ENCODE measurements around the gene NAT16. TPM values are rescaled to one million over a fixed set of nuclear protein-coding genes. Genes with fewer than 3 reads are reported as not detected.

NAT16 gene
- polyA plus RNA-seq, 1 experiment: 0.02 TPM

DNA sequence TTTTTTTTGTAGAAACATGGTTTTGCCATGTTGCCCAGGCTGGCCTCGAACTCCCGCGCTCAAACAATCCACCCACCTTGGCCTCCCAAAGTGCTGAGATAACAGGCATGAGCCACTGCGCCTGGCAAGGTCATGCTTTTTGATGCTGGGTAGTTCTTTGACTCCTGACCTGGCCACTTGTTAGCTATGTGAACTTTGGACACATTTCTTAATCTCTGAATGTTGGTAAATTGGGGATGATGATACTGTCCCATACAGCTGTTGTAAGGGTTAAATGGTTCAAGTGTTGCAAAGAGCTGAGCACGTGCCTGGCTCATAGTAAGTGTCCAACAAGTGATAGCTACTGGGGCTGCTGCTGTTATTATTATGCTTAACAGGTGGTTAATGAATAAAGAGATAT, 40.2 kb upstream of the NAT16 start:
- CTCF ChIA-PET: interaction anchor here (1.1 to 2.6 kb wide), 3 partner anchors 24 to 76 kb away, joined by 3 to 9 read pairs (median 5); no protein-coding TSS in a partner anchor
- DNase-seq (ENCODE audit: low read depth, low spot score): no peak
- POLR2A ChIA-PET: no interaction called here
- TF ChIP-seq, protein P1, sequence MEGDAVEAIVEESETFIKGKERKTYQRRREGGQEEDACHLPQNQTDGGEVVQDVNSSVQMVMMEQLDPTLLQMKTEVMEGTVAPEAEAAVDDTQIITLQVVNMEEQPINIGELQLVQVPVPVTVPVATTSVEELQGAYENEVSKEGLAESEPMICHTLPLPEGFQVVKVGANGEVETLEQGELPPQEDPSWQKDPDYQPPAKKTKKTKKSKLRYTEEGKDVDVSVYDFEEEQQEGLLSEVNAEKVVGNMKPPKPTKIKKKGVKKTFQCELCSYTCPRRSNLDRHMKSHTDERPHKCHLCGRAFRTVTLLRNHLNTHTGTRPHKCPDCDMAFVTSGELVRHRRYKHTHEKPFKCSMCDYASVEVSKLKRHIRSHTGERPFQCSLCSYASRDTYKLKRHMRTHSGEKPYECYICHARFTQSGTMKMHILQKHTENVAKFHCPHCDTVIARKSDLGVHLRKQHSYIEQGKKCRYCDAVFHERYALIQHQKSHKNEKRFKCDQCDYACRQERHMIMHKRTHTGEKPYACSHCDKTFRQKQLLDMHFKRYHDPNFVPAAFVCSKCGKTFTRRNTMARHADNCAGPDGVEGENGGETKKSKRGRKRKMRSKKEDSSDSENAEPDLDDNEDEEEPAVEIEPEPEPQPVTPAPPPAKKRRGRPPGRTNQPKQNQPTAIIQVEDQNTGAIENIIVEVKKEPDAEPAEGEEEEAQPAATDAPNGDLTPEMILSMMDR (IDR thresholded peaks at IDR 0.05; ENCODE audit: low read depth, low read length): no peak
- H3K27me3 ChIP-seq (ENCODE audit: control insufficient read depth, insufficient read depth, low read length): no peaks in the 10 kb centered on the region
- H3K27ac ChIP-seq (ENCODE audit: low read depth, low read length): no peak overlapping the region
- H3K4me3 ChIP-seq (ENCODE audit: low read depth, low read length): no peak overlapping the region
- no peaks in the 10 kb centered on the region; the same call in 1 of the 2 replicates for H3K9me3 ChIP-seq (ENCODE audit: control insufficient read depth, insufficient read depth, low read length)

DNA sequence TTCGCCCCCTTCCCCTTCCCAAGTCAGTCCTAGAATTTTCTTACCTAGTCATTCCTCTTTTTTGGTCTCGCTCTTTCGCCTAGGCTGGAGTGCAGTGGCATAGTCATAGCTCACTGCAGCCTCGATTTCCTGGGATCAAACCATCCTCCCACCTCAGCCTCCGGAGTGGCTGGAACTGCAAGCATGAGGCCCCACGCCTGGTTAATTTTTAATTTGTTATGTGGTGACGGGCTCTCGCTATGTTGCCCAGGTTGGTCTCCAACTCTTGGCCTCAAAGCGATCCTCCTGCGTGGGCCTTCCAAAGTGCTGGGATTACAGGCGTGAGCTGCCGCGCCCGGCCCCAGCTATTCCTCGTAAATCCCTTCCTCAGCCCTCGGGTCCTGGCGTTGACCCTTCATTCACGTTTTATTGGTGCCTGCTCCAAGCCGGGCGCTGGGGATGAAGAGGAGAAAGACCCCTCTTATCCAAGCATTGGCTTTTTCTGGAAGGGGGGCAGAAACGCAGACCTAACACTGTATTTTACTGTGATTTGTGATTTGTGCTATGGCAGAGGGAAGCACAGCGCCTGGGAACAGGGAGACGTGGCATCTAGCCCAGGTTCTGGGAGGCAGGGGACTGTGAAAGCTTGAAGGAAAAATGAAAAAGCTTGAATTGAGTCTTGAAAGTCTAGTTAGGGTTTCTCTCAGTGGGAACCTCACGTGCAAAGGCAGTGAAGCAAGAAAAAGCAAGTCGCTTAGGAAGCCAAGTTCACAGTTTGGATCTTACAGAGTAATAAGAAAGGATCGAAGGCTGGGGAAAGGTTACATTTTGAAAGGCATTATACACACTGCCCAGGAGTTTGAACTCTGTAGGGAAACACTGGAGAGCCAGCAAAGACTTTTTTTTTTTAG, 38.4 kb upstream of the NAT16 start:
- ChIA-PET POLR2A (interaction anchor here (0.6 to 2.5 kb wide), 14 partner anchors 15 to 452 kb away, joined by 3 to 13 read pairs (median 4); partner anchors contain the start of genes IFT22, SERPINE1, TRIM56 and UFSP1), CTCF (interaction anchor here (0.7 to 2.3 kb wide), 15 partner anchors 9 to 328 kb away, joined by 3 to 26 read pairs (median 4); partner anchors contain the start of gene FIS1)
- Histone ChIP-seq H3K27ac (ENCODE audit: low read depth, low read length) (no peak overlapping the region), H3K27me3 (ENCODE audit: control insufficient read depth, insufficient read depth, low read length) (no peaks in the 10 kb centered on the region), H3K9me3 (ENCODE audit: control insufficient read depth, insufficient read depth, low read length) (no peaks in the 10 kb centered on the region; the same call in 1 of the 2 replicates), H3K4me3 (ENCODE audit: low read depth, low read length) (peak overlapping the region; percentile 92)
- DNase-seq (ENCODE audit: low read depth, low spot score): no peak
- TF ChIP-seq, protein P1 (IDR thresholded peaks at IDR 0.05; ENCODE audit: low read depth, low read length): no peak

DNA sequence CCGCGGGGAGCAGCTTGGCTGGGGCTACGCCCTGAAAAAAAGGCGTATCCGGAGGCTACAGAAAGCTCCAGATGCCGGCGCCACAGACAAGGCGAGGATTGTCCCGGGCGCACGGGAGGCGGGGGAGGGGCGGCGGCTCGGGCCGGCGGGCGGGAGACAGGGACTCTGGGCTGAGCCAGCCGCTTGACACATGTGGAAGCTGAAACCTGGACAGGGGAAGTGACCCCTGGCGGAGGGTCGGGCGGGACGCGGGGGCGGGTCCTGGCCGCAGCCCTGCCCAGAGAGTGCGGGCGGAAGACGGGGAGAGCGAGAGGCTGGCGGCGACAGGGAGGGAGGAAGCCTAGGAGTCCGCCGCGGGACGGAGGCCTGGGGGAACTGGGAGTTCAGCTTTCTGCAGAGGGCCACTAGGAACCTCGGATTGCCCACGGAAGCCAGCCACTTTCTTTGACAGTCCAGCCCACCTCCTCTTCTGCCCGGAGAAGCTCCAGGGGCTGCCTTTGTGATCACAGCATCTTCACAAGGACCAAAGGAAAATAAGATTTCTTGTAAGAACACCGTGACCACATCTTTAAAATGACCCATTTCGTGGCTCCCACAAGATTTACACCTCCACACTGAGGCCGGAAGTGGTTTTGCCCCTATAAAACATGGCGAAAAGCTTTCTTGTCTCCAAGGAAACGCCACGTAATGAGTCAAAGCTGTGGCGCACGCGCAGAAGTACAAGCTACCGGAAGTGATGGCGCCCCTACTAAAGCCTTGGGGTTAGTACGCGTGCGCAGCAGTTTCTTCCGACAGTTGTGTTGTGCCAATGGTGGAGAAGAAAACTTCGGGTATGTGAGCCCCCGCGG, 37.5 kb upstream of the NAT16 start, which contains the start of the genes PLOD3 and ZNHIT1:
Gene PLOD3 (minus strand): TSS at position 194 of the 848 bp plus-strand sequence. CDS start 307 bp downstream, outside the sequence.
Gene ZNHIT1 (plus strand): TSS at position 778 of the 848 bp plus-strand sequence. CDS start 31 bp downstream, at position 809.
- Histone ChIP-seq H3K27ac (ENCODE audit: low read depth, low read length) (peak within 1 kb of the TSS; percentile 96), H3K4me3 (ENCODE audit: low read depth, low read length) (peak within 1 kb of the TSS; percentile 92), H3K9me3 (ENCODE audit: control insufficient read depth, insufficient read depth, low read length) (no peaks in the 10 kb centered on the region; the same call in 1 of the 2 replicates), H3K27me3 (ENCODE audit: control insufficient read depth, insufficient read depth, low read length) (no peaks in the 10 kb centered on the region)
- POLR2A ChIA-PET: interaction anchor here (0.6 to 2.5 kb wide), 16 partner anchors 16 to 453 kb away, joined by 3 to 13 read pairs (median 4); partner anchors contain the start of genes IFT22, SERPINE1, SRRT and TRIM56
- peak; percentile 95 for DNase-seq (ENCODE audit: low read depth, low spot score)
- TF ChIP-seq, protein P1 (IDR thresholded peaks at IDR 0.05; ENCODE audit: low read depth, low read length): 0 out of 2 replicates have a peak, but pooled peaks have one; percentile 11
- CTCF ChIA-PET: interaction anchor here (0.7 to 2.3 kb wide), 14 partner anchors 10 to 327 kb away, joined by 3 to 26 read pairs (median 4); partner anchors contain the start of gene FIS1

DNA sequence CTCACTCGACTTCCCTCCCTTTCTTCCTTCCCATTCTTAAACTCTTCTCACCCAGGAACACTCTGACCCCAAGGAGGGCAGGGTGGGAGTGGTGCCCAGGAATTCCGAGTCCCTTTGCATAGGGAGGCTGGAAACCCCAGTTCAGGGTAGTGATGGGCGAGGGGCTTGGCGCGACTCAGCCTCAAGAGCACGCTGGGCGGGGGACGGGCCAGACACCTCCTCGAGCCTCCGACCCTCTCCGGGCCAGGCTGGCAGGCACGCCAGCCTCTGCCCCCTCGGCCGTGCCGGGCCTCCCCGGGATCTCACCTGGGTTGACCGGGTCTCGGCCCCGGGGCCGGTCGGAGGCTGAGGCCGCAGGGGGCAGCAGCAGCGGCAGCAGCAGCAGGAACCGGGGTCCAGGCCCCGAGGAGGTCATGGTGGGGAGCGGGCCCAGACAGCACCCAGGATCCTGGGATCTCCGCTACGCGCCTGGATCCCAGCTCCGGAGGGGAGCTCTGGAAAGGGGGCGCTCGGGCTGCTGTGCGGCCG, 36.8 kb upstream of the NAT16 start:
- no peaks in the 10 kb centered on the region; the same call in 1 of the 2 replicates for H3K9me3 ChIP-seq (ENCODE audit: control insufficient read depth, insufficient read depth, low read length)
- peak overlapping the region; percentile 96 for H3K27ac ChIP-seq (ENCODE audit: low read depth, low read length)
- CTCF ChIA-PET: interaction anchor here (0.9 to 2.3 kb wide), 11 partner anchors 24 to 327 kb away, joined by 3 to 26 read pairs (median 4); partner anchors contain the start of gene FIS1
- H3K4me3 ChIP-seq (ENCODE audit: low read depth, low read length): peak overlapping the region; percentile 92
- TF ChIP-seq, protein P1 (IDR thresholded peaks at IDR 0.05; ENCODE audit: low read depth, low read length): no peak
- no peaks in the 10 kb centered on the region for H3K27me3 ChIP-seq (ENCODE audit: control insufficient read depth, insufficient read depth, low read length)
- POLR2A ChIA-PET: interaction anchor here (0.9 to 2.5 kb wide), 9 partner anchors 16 to 342 kb away, joined by 3 to 13 read pairs (median 4); partner anchors contain the start of genes IFT22, SRRT and TRIM56
- DNase-seq (ENCODE audit: low read depth, low spot score): no peak

All from AG04450 (cell line).